ENCODE data around the gene TUBA1C. TPM values are rescaled to one million over a fixed set of nuclear protein-coding genes. Genes with fewer than 3 reads are reported as not detected.
"Not testable (repeated sequence)": the region's sequence is repeated elsewhere in the genome, so short reads cannot be mapped to it uniquely, and the experiment has no call there.

Gene TUBA1C
- total and polyA plus RNA-seq, 9 of the 15 experiments (the other 6 are each of a cell fraction or from before 2014, with no cell fraction given), result 755 to 3,012 (median 914) TPM

DNA sequence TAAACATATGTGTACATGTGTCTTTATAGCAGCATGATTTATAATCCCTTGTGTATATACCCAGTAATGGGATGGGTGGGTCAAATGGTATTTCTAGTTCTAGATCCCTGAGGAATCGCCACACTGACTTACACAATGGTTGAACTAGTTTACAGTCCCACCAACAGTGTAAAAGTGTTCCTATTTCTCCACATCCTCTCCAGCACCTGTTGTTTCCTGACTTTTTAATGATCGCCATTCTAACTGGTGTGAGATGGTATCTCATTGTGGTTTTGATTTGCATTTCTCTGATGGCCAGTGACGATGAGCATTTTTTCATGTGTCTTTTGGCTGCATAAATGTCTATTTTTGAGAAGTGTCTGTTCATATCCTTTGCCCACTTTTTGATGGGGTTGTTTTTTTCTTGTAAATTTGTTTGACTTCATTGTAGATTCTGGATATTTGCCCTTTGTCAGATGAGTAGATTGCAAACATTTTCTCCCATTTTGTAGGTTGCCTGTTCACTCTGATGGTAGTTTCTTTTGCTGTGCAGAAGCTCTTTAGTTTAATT is 45.6 kb downstream of the TUBA1C start:
- TF ChIP-seq MEF2D (tag; conservative IDR thresholded peaks at IDR 0.05; ENCODE audit: low read depth), result peak; percentile 47; the same call in 1 of the 2 replicates
- TF ChIP-seq, protein P1, sequence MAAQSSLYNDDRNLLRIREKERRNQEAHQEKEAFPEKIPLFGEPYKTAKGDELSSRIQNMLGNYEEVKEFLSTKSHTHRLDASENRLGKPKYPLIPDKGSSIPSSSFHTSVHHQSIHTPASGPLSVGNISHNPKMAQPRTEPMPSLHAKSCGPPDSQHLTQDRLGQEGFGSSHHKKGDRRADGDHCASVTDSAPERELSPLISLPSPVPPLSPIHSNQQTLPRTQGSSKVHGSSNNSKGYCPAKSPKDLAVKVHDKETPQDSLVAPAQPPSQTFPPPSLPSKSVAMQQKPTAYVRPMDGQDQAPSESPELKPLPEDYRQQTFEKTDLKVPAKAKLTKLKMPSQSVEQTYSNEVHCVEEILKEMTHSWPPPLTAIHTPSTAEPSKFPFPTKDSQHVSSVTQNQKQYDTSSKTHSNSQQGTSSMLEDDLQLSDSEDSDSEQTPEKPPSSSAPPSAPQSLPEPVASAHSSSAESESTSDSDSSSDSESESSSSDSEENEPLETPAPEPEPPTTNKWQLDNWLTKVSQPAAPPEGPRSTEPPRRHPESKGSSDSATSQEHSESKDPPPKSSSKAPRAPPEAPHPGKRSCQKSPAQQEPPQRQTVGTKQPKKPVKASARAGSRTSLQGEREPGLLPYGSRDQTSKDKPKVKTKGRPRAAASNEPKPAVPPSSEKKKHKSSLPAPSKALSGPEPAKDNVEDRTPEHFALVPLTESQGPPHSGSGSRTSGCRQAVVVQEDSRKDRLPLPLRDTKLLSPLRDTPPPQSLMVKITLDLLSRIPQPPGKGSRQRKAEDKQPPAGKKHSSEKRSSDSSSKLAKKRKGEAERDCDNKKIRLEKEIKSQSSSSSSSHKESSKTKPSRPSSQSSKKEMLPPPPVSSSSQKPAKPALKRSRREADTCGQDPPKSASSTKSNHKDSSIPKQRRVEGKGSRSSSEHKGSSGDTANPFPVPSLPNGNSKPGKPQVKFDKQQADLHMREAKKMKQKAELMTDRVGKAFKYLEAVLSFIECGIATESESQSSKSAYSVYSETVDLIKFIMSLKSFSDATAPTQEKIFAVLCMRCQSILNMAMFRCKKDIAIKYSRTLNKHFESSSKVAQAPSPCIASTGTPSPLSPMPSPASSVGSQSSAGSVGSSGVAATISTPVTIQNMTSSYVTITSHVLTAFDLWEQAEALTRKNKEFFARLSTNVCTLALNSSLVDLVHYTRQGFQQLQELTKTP (IDR thresholded peaks at IDR 0.05; ENCODE audit: low read depth in 1 of 2, partially characterized antibody in 2 of 2), result peak in 1 of 2 experiments; percentile 96
- H3K79me2 ChIP-seq (ENCODE audit: control insufficient read depth, insufficient read depth, low read length); in situ Hi-C loops (cut with MboI); H2AFZ ChIP-seq (ENCODE audit: low read depth, low read length); H3K36me3 ChIP-seq (ENCODE audit: control insufficient read depth, insufficient read depth, low read length); CTCF ChIA-PET (ENCODE audit: low intra/inter-chr PET ratio); H3K9me3 ChIP-seq (replicated peaks; ENCODE audit: control insufficient read depth, insufficient read depth, low read depth, low read length); H3K9ac ChIP-seq (ENCODE audit: insufficient read depth in 1 of 2, low read depth in 2 of 2, low read length in 2 of 2); DNase-seq (ENCODE audit: extremely low read depth in 1 of 4, low spot score in 3 of 4); H3K4me3 ChIP-seq; intact Hi-C loops (cut with micrococcal nuclease); H3K4me2 ChIP-seq (ENCODE audit: insufficient read depth, low read length); H3K9me1 ChIP-seq (ENCODE audit: control insufficient read depth, insufficient read depth, low read length); ATAC-seq; H3K27me3 ChIP-seq (ENCODE audit: control insufficient read depth in 2 of 2, insufficient read depth in 2 of 2, low read length in 2 of 2); H3K27ac ChIP-seq (ENCODE audit: extremely low read depth, low read depth, low read length); FAIRE-seq; POLR2A ChIA-PET; BruUV-seq (replicated peaks); H4K20me1 ChIP-seq (replicated peaks; ENCODE audit: control insufficient read depth, insufficient read depth, low read length): not testable (repeated sequence)
- peaks cover 10 to 14% of the 10 kb centered on the region in 2 experiments; a peak in 3 of 5 replicates for H3K4me1 ChIP-seq (replicated peaks in 1 of 2; ENCODE audit: control insufficient read depth in 2 of 2, insufficient read depth in 2 of 2, low read length in 2 of 2)
- 30% methylated on average over 2 of the region's 3 CpGs for WGBS (ENCODE audit: insufficient coverage, low coverage, missing lambda C conversion rate)

Measured in K562 (cell line).